Heart left ventricle (tissue), 16 donors: ENCODE data around the gene TAF6. TPM values are rescaled to one million over a fixed set of nuclear protein-coding genes. Genes with fewer than 3 reads are reported as not detected.

Experiments used
- ATAC-seq, 4 donors: fragments of 200-7000 bp; cut with Tn5 transposase; one replicate each; pipeline ENCODE4 v1.9.1; 2020 to 2022; ENCODE audit warnings: moderate library complexity in 4 of 4, mild to moderate bottlenecking in 3 of 4, moderate number of reproducible peaks in 1 of 4
- DNase-seq, 5 donors: peaks; one replicate each; pipeline ENCODE4 v3.0.0-alpha.2; 2020
- H3K27ac ChIP-seq, 12 donors: fragments of 200-600 bp; sonication (generic) in 4 of 12; one replicate each; pipeline versions ENCODE4 v1.5.0 to v1.8.0; 2016 to 2022; ENCODE audit warnings: mild to moderate bottlenecking in 2 of 12
- H3K27me3 ChIP-seq, 9 donors: fragments of 200-600 bp; sonication (generic) in 2 of 9; one replicate each; pipeline versions ENCODE4 v1.5.1 to v1.8.0; 2016 to 2022; ENCODE audit warnings: mild to moderate bottlenecking in 3 of 9
- H3K36me3 ChIP-seq, 9 donors: fragments of 200-600 bp; sonication (generic) in 2 of 9; one replicate each; pipeline versions ENCODE4 v1.5.0 to v1.8.0; 2018 to 2022; ENCODE audit warnings: mild to moderate bottlenecking in 2 of 9
- H3K4me1 ChIP-seq, 12 donors: fragments of 200-600 bp; sonication (generic) in 4 of 12; one replicate each; pipeline versions ENCODE4 v1.5.0 to v1.8.0; 2016 to 2022; ENCODE audit warnings: mild to moderate bottlenecking in 3 of 12
- H3K4me3 ChIP-seq, 12 donors: fragments of 200-600 bp; sonication (generic) in 4 of 12; one replicate each; pipeline versions ENCODE4 v1.5.0 to v1.8.0; 2017 to 2022; ENCODE audit warnings: mild to moderate bottlenecking in 9 of 12, moderate library complexity in 4 of 12
- H3K9me3 ChIP-seq, 12 donors: fragments of 200-600 bp; sonication (generic) in 4 of 12; one replicate each; pipeline versions ENCODE4 v1.5.0 to v1.8.0; 2016 to 2022; ENCODE audit warnings: mild to moderate bottlenecking in 1 of 12
- POLR2A ChIP-seq, 2 donors: fragments of 450-650 bp; IDR thresholded peaks; one replicate each; pipeline ENCODE4 v1.6.1; 2017; ENCODE audit warnings: antibody characterized with exemption in 2 of 2, mild to moderate bottlenecking in 2 of 2, moderate library complexity in 2 of 2
- WGBS, 4 donors: extraction: QIAGEN DNeasy Blood & Tissue Kit in 2 of 4; methylation state at CpG; one replicate each; pipeline versions ENCODE4 v1.1.5 to v1.1.7; 2013 to 2018; 5-methylcytosine and 5-hydroxymethylcytosine counted together
- intact Hi-C, 10 donors: fragments of 100-400 bp; cut with DNase I; formaldehyde crosslinking; loops; one replicate each; pipeline versions ENCODE4 v1.11.1 to v1.14.2; 2022
- polyA plus RNA-seq, 2 donors: library from polyadenylated mRNA; stranded (reverse); fragments of 200-250 nt; gene quantifications; one replicate each; pipeline ENCODE4 v1.2.3, GENCODE V29; 2013
- total RNA-seq, 9 donors: library from RNA; depleted of rRNA in 2 of 9; stranded (reverse); fragments of >200 nt in 2 of 9; fragmentation: NEBNext Ultra II Directional in 3 of 9; extraction: Animal tissue kit (Norgen Biotek cat#: 25700) in 3 of 9; gene quantifications; one replicate each; pipeline versions ENCODE4 v1.1.0 to v1.2.4, GENCODE V29; 2016 to 2023
- TF ChIP-seq, protein P1 (sequence below), 12 donors: fragments of 200-600 bp; sonication (generic) in 4 of 12; IDR thresholded peaks; one replicate each; pipeline versions ENCODE4 v1.5.0 to v1.8.0; 2018 to 2022; ENCODE audit warnings: antibody characterized with exemption in 12 of 12, mild to moderate bottlenecking in 5 of 12
- donor health status: ischemic (EF 13 %, LVEDD 7.1; RV severe dilation, severe dysfunction).
- donor health status: healthy with polysubstance abuse.
- donor health status: DM: no; HTN: yes; CAD: no.
- donor health status: DM: no; HTN: no; CAD: no.
- donor health status: ischemic (EF 25% LVEDD 6.9; RV normal size, moderate dysfunction).
- donor health status: ischemic (EF 25% LVEDD 5.7; RV mildly dilated, moderate dysfunction).
- donor health status: healthy.
- donor health status: DM: yes; HTN: yes; CAD: no.
- donor health status: ischemic (EF 35%, LVEDD 5.7; RV mildly dilated, moderate dysfunction).
- donor health status: nonischemic (EF 11% LVEDD 7.7; RV severe dilation, severe dysfunction).
- donor health status: DM: yes; HTN: yes; CAD: no.
- donor health status: PGD.
- donor health status: ischemic (EF 29% LVEDD 5.4; RV normal size, mild dysfunction).
- donor health status: nonischemic (EF 23%, LVEDD 6.1; RV moderate dilation, normal function).

The TAF6 gene
- total and polyA plus RNA-seq, 11 donors, result 24.9 to 80.9 (median 34.1) TPM

DNA sequence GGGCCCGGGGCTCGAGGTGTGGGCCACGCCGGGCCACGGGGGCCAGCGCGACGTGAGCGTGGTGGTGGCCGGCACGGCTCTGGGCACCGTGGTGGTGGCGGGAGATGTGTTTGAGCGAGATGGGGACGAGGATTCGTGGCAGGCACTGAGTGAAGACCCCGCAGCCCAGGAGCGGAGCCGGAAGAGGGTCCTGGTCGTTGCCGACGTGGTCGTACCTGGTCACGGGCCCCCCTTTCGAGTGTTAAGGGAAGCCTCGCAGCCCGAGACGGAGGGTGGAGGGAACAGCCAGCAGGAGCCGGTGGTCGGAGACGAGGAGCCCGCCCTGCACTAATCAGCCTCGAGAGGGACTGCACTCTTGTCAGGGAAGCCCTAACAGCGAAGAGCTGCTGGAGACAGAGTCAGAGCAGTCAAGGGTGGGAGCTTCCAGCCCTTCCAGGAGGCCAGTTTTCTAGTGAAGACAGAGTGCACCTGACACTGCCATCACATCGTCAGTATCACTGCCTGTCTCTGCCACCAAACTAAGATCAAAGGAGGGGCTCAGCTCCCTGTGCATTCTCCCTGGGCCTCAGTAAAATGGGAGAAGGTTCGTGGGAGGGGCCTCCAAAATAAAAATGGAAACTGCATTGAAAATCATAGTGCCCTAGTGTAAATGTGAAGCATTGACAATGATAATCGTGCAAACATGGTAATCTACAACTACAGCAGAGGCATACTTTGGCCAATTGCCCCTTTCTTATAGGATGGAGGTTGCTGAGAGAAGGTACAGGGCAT, 8.9 kb upstream of the TAF6 start:
- peak overlapping the region in 11 of 12 donors; percentile 88 to 98 (median 97) for H3K27ac ChIP-seq

DNA sequence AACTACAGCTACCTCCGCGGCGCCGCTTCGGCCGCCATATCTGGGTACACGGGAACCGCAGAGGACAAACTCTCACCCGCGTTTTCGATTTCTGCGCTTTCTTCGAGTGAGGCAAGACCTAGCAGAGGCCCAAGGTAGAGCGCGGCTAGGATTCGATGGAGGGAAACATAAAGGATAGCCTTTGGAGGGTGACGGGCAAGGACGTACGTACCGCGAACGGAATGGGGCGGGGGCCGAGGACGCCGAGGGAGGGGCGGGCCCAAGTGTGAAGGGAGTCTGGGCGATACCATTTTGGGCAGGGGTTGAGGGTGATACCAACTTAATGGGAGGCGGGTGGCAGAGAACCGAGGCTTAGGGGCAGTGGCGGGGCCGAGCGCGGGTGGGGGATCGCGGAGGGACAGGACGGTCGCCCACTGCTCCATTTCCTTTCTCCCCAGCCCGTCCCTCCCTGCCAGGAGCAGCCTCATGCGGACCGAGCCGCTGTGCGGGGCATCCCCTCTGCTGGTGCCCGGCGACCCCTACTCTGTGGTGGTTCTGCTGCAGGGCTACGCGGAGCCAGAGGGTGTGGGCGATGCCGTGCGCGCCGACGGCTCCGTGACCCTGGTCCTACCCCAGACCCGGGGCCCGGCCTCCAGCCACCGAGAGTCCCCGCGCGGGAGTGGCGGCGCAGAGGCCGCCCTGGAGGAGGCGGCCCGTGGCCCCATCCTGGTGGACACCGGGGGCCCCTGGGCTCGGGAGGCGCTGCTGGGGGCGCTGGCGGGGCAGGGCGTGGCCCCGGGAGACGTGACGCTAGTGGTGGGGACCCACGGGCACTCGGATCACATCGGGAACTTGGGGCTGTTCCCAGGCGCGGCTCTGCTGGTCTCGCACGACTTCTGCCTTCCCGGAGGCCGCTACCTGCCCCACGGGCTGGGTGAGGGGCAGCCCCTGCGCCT, 8.0 kb upstream of the TAF6 start, which contains the start of gene MBLAC1:
Gene MBLAC1 (plus strand): TSS at position 37 of the 935 bp plus-strand sequence. CDS start 429 bp downstream, at position 466.
- peaks cover 0 to 4% (median 0%) of the 10 kb centered on the region in 9 donors for H3K36me3 ChIP-seq
- TF ChIP-seq, protein P1, sequence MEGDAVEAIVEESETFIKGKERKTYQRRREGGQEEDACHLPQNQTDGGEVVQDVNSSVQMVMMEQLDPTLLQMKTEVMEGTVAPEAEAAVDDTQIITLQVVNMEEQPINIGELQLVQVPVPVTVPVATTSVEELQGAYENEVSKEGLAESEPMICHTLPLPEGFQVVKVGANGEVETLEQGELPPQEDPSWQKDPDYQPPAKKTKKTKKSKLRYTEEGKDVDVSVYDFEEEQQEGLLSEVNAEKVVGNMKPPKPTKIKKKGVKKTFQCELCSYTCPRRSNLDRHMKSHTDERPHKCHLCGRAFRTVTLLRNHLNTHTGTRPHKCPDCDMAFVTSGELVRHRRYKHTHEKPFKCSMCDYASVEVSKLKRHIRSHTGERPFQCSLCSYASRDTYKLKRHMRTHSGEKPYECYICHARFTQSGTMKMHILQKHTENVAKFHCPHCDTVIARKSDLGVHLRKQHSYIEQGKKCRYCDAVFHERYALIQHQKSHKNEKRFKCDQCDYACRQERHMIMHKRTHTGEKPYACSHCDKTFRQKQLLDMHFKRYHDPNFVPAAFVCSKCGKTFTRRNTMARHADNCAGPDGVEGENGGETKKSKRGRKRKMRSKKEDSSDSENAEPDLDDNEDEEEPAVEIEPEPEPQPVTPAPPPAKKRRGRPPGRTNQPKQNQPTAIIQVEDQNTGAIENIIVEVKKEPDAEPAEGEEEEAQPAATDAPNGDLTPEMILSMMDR (IDR thresholded peaks at IDR 0.05), result no peak
- peak in 1 of 2 donors; percentile 28 for TF ChIP-seq POLR2A (IDR thresholded peaks at IDR 0.05)
- 0 to 2% (median 1%) methylated on average over 53 to 85 of the region's 85 CpGs for WGBS, 4 donors
- H3K4me3 ChIP-seq, result peak within 1 kb of the TSS; percentile 74 to 99 (median 94)
- DNase-seq, result peak; percentile 90 to 93 (median 91)
- H3K27me3 ChIP-seq, result no peaks in the 10 kb centered on the region
- no peaks in the 10 kb centered on the region for H3K9me3 ChIP-seq
- H3K4me1 ChIP-seq, result peaks cover 0 to 41% (median 18%) of the 10 kb centered on the region in 12 donors
- intact Hi-C loops, result loop anchor here in 8 of 10 donors (1.0 to 5.0 kb wide), 7 partner anchors 8 to 215 kb away; partner anchors contain the start of genes AP4M1 (in 2 of the 8), MCM7 (in 2 of the 8), AZGP1 (in 1 of the 8) and CNPY4 (in 1 of the 8)
- H3K27ac ChIP-seq, result peak within 1 kb of the TSS; percentile 88 to 99 (median 97)
- ATAC-seq, result peak; percentile 91 to 95 (median 94)

More for the DNA sequence above, 8.9 kb upstream of the TAF6 start:
- H3K9me3 ChIP-seq, result no peaks in the 10 kb centered on the region
- 4 to 13% (median 6%) methylated on average over 12 to 37 of the region's 37 CpGs for WGBS, 4 donors
- H3K4me1 ChIP-seq, result peaks cover 0 to 41% (median 18%) of the 10 kb centered on the region in 12 donors
- intact Hi-C loops, result loop anchor here in 8 of 10 donors (1.0 to 5.0 kb wide), 7 partner anchors 9 to 216 kb away; partner anchors contain the start of genes AP4M1 (in 2 of the 8), MCM7 (in 2 of the 8), AZGP1 (in 1 of the 8) and CNPY4 (in 1 of the 8)
- H3K27me3 ChIP-seq, result no peaks in the 10 kb centered on the region
- H3K36me3 ChIP-seq, result no peaks in the 10 kb centered on the region
- ATAC-seq (peak in 1 of 4 donors; percentile 1), DNase-seq (no peak)
- TF ChIP-seq POLR2A (IDR thresholded peaks at IDR 0.05), result no peak
- TF ChIP-seq, protein P1 (IDR thresholded peaks at IDR 0.05), result no peak
- H3K4me3 ChIP-seq, result peak overlapping the region; percentile 74 to 99 (median 94)

DNA sequence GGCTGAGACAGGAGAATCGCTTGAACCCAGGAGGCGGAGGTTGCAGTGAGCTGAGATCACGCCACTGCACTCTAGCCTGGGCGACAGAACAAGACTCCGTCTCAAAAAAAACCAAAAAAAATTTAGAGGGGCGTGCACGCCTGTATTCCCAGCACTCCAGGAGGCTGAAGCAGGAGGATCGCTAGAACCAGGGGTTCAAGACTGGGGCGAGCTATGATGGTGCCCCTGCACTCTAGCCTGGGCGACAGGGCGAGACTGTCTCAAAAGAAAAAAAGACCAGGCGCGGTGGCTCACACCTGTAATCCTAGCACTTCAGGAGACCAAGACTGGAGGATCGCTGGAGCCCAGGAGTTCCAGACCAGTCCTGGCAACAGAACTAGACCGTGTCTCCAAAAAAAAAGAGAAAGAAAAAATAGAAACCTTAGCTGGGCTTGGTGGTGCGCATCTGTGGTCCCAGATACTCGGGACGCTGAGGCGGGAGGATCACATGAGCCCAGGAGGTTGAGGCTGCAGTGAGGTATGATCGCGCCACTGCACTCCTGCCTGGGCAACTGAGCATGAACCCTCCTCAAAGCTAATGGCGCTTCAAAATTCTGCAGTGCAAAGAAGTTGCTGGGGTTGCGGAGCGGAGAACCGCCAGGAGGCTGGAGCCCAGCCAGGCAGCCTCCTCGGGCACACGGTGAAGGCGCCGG, 7.2 kb upstream of the TAF6 start:
- DNase-seq, result no peak
- Histone ChIP-seq H3K9me3 (no peaks in the 10 kb centered on the region), H3K27me3 (no peaks in the 10 kb centered on the region), H3K36me3 (peaks cover 0 to 4% (median 0%) of the 10 kb centered on the region in 9 donors), H3K27ac (peak overlapping the region; percentile 88 to 99 (median 97)), H3K4me3 (peak overlapping the region; percentile 74 to 99 (median 94)), H3K4me1 (peaks cover 0 to 41% (median 18%) of the 10 kb centered on the region in 12 donors)
- intact Hi-C loops, result loop anchor here in 8 of 10 donors (2.0 to 5.0 kb wide), 6 partner anchors 26 to 214 kb away; partner anchors contain the start of genes AP4M1 (in 2 of the 8), MCM7 (in 2 of the 8), AZGP1 (in 1 of the 8) and COPS6 (in 1 of the 8)
- TF ChIP-seq, protein P1 (IDR thresholded peaks at IDR 0.05), result no peak
- TF ChIP-seq POLR2A (IDR thresholded peaks at IDR 0.05), result no peak
- WGBS, 4 donors, result 16 to 20% (median 17%) methylated on average over 29 of the region's 29 CpGs
- peak in 3 of 4 donors; percentile 32 to 43 (median 41) for ATAC-seq
